Right ventricle myocardium inferior (tissue), 1 donor: ENCODE results near the gene IL10RB. TPM values are rescaled to one million over a fixed set of nuclear protein-coding genes. Genes with fewer than 3 reads are reported as not detected.

Experiments used
- ATAC-seq: fragments of 200-7000 bp; cut with Tn5 transposase; one replicate; pipeline ENCODE4 v1.9.1; 2020; ENCODE audit warnings: mild to moderate bottlenecking, moderate library complexity
- DNase-seq: peaks from one replicate; pipeline ENCODE4 v3.0.0; 2021; ENCODE audit errors: missing footprints
- intact Hi-C: fragments of 100-400 bp; cut with DNase I; formaldehyde crosslinking; loops from one replicate; pipeline ENCODE4 v1.11.0; 2022
- total RNA-seq: library from RNA; stranded (reverse); fragmentation: NEBNext Ultra II Directional; extraction: Animal tissue kit (Norgen Biotek cat#: 25700); gene quantifications from one replicate; pipeline ENCODE4 v1.2.1, GENCODE V29; 2021
- donor health status: DM: no; HTN: yes; CAD: no; lungs with severe emphysema.

IL10RB gene
- total RNA-seq, 1 donor from 2014 or later: 8.9 TPM

DNA sequence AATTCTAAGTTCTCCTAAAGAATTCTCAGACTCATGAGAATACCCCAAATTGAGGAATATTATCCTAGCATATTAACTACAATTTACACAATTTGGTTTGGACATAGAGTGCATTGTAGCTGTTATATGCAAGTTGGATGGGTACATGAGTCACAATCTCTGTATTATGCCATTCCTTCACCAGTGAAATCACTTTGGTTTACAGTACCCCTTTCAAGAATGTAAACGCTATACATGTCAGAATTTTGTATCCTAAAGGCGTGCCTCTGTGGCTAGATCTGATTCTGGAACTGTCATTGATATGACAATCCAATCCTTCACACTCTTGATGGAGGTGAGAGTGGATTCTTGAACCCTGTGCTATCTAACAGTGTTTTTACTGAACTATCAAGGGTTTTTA, 6.7 kb upstream of the IL10RB start:
- intact Hi-C loops: no loop called here
- DNase-seq (no peak), ATAC-seq (no peak)

DNA sequence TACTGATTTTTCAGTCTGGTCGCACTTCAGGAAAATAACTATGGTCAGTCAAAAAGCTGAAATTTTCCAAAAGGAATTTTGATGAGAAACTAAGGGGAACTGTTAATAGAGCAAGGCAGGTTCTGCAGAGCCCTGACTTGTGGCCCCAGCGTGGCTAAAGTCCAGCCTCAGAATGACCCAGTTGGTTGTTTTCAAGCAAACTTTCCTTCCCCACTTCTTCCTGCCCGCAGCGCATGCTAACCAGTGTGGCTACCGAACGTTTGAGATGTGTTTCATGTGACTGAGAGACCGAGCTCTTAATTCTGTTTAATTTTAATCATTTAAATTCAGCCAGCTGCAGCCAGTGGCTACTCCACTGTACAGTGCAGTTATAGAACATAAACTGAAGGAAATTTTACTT, 6.2 kb upstream of the IL10RB start:
- DNase-seq: no peak
- no peak for ATAC-seq
- intact Hi-C loops: no loop called here

- ATAC-seq (no peak), DNase-seq (peak; percentile 77)
- intact Hi-C loops: no loop called here
Observed at GRCh38 chr21:33261635-33262034, 4.5 kb upstream of the IL10RB start.

DNA sequence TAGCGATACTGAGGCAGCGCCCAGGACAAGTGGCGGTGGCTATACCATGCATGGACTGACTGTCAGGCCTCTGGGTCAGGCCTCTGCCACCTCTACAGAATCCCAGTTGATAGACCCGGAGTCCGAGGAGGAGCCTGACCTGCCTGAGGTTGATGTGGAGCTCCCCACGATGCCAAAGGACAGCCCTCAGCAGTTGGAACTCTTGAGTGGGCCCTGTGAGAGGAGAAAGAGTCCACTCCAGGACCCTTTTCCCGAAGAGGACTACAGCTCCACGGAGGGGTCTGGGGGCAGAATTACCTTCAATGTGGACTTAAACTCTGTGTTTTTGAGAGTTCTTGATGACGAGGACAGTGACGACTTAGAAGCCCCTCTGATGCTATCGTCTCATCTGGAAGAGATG, 3.2 kb upstream of the IL10RB start:
- ATAC-seq: no peak
- intact Hi-C loops: no loop called here
- DNase-seq: no peak

GRCh38 chr21:33264561-33264960, 1.6 kb upstream of the IL10RB start:
- ATAC-seq (no peak), DNase-seq (no peak)
- intact Hi-C loops: no loop called here

DNA sequence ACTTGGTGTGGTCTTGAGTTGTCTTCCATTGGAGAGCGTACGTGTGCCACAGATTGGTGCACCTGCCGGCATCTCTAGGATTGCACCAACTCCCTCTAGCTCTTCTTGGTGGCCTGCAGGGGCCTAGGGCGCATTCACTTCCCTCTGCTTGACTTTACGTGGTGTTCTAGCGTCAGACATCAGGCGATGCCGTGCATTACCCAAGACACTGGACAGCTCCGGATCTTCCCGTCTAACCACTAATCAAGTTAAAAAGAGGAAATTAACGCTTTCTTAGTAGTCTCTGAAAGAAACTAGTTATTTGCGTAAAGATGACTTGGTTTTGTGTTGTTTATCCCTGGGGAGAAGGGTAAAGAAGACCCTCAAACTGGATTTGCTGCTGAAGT, 510 bp upstream of the IL10RB start:
- intact Hi-C loops: loop anchor here (2.0 kb wide), 1 partner anchor 59 kb away; the partner anchor contains the start of gene IFNAR1
- ATAC-seq: peak; percentile 47
- peak; percentile 79 for DNase-seq

GRCh38 chr21:33266789-33267135, 595 bp downstream of the IL10RB start:
- DNase-seq: no peak
- intact Hi-C loops: loop anchor here (2.0 kb wide), 1 partner anchor 58 kb away; the partner anchor contains the start of gene IFNAR1
- ATAC-seq: peak; percentile 43

GRCh38 chr21:33267250-33267649, 1.1 kb downstream of the IL10RB start:
- intact Hi-C loops: loop anchor here (2.0 kb wide), 1 partner anchor 58 kb away; the partner anchor contains the start of gene IFNAR1
- no peak for ATAC-seq
- no peak for DNase-seq

DNA sequence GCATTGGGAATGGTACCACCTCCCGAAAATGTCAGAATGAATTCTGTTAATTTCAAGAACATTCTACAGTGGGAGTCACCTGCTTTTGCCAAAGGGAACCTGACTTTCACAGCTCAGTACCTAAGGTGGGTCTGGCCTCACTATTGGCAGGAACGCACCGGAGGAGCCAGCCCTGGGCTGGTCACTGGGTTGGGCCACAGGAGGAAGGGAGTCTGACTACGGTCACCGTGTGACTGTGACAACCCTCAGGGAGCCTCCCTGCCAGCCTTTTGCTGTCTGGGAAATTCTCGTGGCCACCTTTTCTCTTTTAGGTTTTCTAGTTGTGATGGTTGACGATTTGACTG, 2.2 kb downstream of the IL10RB start:
- ATAC-seq: no peak
- no peak for DNase-seq
- intact Hi-C loops: no loop called here

- DNase-seq (no peak), ATAC-seq (no peak)
- intact Hi-C loops: no loop called here
Observed at GRCh38 chr21:33268737-33269441, 2.7 kb downstream of the IL10RB start.

DNA sequence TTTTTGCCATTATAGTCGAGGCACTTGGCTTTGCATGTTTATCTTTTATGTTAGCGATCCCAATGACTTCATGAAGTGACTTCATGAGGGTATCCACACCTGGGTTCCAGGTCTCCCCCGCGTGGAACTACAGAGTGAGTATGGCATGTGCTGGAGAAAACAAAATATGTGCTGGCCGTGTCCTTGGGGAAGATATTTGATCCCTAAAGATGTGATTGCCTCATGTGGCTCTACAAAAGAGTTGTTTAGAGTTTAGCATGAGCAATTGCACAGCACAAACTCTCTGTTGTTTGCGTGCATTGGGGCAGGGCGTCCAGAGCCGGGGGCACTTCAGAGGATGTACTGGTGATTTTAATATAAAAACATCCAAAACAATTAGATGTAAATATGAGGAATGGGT, 4.8 kb downstream of the IL10RB start:
- no peak for ATAC-seq
- no peak for DNase-seq
- intact Hi-C loops: no loop called here

GRCh38 chr21:33273044-33273443, 6.9 kb downstream of the IL10RB start:
- DNase-seq (no peak), ATAC-seq (no peak)
- intact Hi-C loops: no loop called here

DNA sequence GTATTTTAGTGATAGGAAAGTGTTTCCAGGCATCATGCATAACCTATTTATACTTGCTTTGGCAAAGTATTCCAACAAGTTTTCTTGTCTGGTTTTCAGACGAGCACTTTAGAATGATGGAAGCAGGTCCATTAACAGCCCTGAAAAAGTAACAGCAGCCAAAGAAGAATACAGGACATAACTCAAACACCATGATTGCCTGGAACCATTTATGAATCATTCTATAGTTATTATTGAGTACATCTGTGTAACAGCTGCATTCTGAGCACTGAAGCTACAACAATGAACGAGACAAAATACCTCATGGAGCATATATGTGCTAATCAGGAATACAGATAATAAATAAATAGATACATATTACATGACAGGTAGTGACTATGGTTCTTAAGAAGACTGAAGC, 12.6 kb downstream of the IL10RB start:
- intact Hi-C loops: no loop called here
- ATAC-seq: no peak
- no peak for DNase-seq

DNA sequence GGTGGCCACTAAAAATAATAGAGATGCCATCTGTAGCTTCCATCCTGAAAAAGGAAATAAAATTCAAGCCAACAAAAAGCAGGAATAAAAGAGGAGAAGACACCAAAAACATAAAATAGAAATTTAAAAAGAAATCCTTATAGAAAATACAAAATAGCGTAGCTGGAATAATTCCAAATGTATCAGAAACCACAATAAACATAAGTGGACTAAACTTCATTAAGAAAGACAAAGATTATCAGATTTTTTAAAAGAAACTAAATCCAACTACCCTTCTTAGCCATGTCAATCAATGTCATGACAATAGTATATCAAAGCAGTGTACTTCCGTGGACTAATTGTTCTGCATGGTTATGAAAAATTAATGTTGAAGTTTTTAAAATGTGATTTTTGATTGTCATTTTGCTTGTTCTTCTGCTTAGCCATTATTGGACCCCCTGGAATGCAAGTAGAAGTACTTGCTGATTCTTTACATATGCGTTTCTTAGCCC, 13.2 kb downstream of the IL10RB start:
- no peak for DNase-seq
- ATAC-seq: no peak
- intact Hi-C loops: no loop called here

DNA sequence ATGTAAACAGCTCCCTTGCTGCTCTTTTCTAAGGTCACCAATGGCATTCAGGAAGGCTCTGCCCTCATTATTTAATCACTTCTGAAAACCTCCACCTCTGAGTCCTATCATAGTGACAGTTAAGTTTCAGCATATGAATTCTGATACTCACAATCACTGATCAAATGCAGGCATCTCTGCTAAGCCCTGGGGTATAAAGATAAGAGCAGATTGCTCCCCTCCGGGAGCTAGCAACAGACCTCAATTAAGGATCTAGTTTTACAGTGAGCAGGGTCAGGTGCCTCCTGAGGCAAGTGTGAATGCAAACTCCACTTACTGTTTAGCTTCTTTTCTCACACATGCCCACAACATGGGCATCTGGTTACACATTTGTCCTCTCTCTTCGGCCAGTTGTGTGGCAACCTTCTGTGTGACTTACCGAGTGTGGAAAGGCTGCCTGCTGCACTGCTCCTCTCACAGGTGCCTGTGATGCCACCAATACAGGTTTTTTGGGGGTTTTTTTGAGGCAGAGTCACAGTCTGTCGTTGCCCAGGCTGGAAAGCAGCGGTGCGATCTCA, 15.0 kb downstream of the IL10RB start:
- intact Hi-C loops: no loop called here
- DNase-seq (no peak), ATAC-seq (no peak)

- intact Hi-C loops: no loop called here
- DNase-seq (no peak), ATAC-seq (no peak)
Observed at GRCh38 chr21:33283203-33283602, 17.0 kb downstream of the IL10RB start.

DNA sequence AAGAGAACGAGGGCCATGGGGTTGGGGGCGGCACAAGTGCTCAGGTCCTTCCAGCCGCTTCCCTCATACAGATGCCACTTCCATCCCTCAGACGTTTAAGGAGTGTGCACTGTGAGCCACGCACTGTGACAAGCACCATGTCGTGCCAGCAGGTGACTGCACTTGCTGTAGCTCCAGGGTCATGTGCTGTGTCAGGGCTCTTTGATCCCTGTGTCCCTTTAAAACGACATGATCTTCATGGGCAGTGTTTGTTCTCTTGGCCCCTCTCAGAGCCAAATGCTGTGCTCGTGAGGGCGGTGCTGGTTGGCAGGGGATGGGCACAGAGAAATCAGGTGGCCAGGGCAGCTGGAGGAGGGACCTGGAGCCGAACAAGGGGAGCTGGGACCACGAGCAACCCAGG, 19.9 kb downstream of the IL10RB start:
- ATAC-seq: no peak
- intact Hi-C loops: no loop called here
- no peak for DNase-seq

DNA sequence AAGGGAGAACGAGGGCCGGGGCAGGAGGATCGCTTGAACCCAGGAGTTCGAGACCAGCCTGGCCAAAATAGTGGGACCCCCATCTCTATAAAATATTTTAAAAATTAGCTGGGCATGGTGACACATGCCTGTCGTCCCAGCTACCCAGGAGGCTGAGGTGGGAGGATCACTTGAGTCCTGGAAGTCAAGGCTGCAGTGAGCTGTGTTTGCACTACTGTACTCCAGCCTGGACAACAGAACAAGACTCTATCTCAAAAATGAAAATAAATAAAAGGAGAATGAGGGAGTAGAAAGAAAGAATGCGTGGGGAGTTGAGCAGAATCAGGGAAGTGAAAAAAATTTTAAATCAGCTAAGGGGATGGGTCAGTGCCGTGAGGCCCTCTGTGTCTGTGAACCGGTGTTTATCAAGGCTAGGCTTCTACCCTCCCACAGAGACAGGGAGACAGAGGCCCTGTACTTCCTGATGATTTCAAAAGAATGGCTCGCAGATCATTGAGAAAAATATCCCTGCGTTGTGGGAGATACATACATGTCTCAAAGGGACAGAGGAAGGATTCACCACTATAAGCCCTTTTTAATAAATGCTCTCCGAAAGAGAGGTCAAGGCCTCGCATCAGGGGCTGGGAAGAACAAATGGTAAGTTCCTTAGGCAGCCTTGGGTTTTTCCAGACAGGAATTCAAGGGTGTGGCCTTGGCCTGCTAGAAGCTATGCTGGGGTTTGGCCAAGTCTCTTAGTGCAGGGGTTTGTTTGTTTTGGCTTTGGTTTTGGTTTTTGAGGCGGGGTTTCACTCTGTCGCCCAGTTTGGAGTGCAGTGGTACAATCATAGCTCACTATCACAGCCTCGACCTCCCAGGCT, 20.7 kb downstream of the IL10RB start:
- ATAC-seq (peak; percentile 75), DNase-seq (no peak)
- intact Hi-C loops: no loop called here

- intact Hi-C loops: no loop called here
- DNase-seq (no peak), ATAC-seq (no peak)
Observed at GRCh38 chr21:33289199-33289819, 23.1 kb downstream of the IL10RB start.

DNA sequence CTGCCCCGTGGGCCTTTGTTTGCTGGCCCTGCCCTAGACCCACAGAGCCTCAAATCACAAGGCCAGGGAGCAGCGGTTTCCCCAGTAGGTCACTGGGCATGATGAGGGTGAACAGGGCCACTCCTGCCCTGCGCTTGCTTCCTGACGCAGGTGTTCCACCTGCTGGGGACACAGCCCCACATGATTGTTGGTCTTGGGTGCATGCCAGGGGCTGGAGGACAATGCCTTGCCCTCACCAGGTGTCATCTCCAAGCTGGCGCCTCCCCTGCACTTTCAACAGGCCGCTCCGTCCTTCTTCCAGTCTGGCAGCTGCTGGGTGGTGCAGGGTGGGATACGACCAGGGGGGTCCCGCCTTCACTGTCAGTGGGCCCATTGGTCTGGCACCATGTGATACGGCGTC, 24.3 kb downstream of the IL10RB start:
- DNase-seq (no peak), ATAC-seq (no peak)
- intact Hi-C loops: no loop called here
